HG03108 (cell line): ENCODE measurements around the gene PER2.
"Not testable (repeated sequence)": the region's sequence is repeated elsewhere in the genome, so short reads cannot be mapped to it uniquely, and the experiment has no call there.

Experiments
- ATAC-seq: cut with Tn5 transposase; IDR thresholded peaks from one replicate; pipeline ENCODE4 v1.9.1; 2021; ENCODE audit warnings: moderate library complexity; ENCODE audit not compliant: unreplicated experiment

The PER2 gene

DNA sequence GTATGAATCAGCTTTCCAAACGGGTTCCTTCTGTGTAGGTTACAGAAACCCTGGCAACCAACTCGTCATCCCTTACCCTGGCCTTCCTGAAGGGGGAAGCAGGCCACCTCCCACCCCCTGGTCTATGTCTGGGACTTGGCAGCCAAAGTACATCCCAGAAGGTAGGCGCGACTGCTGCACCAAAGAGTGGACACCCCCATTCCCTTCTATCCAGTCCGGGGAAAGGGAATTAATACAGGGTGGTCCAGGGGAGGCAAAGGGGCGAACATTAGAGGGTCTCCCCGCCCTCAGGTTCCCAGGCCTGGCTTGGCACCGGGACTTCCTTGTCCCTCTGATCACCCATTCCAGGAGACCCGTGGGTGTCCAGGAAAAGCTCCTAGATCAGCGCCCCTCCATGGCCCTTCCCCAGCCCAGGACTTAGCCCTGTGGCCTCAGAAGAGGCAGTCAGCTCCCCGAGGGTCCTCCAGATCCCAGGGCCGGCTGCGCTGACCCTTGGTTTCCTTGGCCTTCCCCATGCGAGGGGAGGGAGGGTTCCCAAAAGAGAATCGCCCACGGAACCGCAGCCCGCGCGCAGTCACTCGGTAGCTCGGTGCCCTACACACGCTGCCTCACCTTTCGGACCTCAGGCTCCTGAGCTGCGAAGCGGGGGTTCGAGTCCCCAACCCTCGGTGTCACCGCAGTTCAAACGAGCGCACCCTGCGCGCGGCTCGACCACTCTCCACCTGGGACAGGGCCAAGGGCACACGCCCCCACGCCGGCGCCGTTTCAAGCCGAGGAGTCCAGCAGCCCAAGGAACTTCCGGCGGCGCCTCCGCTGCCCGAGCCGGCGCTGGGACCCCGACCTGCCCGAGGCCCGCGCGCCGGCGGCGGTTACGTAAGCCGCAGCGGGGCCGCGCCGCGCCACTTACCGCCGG is at the start of gene PER2:
PER2 (minus strand) TSS at position 874 of the 913 bp plus-strand sequence. CDS start 10,674 bp downstream, outside the sequence.
- peak; percentile 21 for ATAC-seq

GRCh38 chr2:238337846-238338245 is 49.4 kb upstream of the PER2 start:
- ATAC-seq: no peak

GRCh38 chr2:238336793-238337444 is 48.5 kb upstream of the PER2 start:
- no peak for ATAC-seq

- no peak for ATAC-seq
Observed at GRCh38 chr2:238336151-238336550, 47.7 kb upstream of the PER2 start.

- ATAC-seq: not testable (repeated sequence)
Observed at GRCh38 chr2:238335591-238335990, 47.2 kb upstream of the PER2 start.

DNA sequence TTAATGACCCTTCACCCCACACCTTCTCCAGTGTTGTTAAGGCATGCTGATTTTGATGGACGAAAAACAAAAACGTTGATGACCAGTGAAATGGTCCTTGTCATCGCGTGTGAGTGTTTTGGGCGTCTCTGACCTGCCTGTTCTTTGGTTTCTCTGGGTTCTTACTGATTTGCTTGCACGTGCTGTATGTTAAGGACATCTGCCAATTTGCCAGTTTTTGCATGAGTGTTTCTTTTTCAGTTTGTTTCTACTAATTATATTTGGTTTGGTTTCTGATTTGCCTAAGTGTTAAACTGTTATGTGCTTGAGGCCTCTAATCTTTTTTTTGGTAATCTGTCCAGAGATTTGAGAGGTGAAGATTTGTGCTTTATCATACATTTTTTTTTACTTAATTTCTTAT is 46.5 kb upstream of the PER2 start:
- ATAC-seq: no peak

GRCh38 chr2:238331916-238332315 is 43.5 kb upstream of the PER2 start:
- ATAC-seq: no peak

DNA sequence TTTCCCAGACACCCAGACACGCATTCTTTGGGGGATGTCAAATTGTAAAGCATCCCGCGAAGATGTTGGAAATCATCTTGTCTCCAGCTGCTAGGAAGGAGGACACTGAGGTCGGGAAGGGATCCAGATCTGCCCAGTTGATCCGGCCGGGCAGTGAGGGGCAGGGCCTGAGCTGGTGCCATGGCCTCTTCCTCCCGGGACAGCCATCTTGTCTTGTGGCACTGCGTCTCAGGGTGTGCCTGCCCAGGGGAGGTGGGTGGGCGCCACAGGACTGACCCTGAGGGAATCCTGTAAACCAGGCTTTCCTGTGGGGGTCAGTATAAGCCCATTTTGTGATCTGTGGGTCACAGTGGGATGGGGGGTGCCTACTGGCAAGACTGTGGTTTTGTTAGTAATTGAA is 42.0 kb upstream of the PER2 start:
- no peak for ATAC-seq

DNA sequence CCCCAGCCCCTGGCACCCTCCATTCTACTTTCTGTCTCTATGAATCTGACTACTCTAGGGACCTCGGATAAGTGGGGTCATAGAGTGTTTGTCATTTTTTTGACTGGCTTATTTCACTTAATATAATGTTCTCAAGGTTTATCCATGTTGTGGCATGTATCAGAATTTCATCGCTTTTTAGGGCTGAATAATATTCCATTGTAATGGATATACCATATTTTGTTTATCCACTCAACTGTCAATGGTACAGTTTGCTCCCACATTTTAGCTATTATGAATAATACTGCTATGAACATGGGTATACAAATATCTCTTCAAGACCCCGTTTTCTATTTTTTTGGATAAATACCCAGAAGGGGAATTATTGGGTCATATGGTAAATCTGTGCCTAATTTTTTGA is 39.3 kb upstream of the PER2 start:
- no peak for ATAC-seq

GRCh38 chr2:238326801-238327365 is 38.5 kb upstream of the PER2 start:
- ATAC-seq: no peak

GRCh38 chr2:238325694-238326093 is 37.3 kb upstream of the PER2 start:
- ATAC-seq: no peak

GRCh38 chr2:238324248-238324647 is 35.8 kb upstream of the PER2 start:
- not testable (repeated sequence) for ATAC-seq

- no peak for ATAC-seq
Observed at GRCh38 chr2:238322001-238322411, 33.6 kb upstream of the PER2 start.

DNA sequence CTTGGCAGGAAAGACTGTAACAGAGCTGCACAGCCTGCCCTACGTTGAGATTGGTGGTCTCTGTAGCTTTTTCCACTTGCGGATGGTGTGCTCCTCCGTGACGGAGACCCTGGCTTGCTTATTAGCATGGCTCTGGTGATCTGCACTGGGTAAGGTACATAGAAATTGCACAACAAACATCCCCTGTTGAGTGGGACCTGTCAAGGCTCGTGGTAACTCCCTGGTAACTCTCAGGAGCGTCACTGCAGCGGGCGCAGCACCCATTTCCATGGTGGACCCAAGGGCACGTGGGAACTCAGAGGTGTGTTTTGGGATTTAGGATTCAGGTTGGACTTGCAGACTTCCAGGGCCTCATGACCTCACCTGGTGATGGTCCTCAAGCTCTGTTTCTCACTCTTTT is 33.1 kb upstream of the PER2 start:
- ATAC-seq: no peak

DNA sequence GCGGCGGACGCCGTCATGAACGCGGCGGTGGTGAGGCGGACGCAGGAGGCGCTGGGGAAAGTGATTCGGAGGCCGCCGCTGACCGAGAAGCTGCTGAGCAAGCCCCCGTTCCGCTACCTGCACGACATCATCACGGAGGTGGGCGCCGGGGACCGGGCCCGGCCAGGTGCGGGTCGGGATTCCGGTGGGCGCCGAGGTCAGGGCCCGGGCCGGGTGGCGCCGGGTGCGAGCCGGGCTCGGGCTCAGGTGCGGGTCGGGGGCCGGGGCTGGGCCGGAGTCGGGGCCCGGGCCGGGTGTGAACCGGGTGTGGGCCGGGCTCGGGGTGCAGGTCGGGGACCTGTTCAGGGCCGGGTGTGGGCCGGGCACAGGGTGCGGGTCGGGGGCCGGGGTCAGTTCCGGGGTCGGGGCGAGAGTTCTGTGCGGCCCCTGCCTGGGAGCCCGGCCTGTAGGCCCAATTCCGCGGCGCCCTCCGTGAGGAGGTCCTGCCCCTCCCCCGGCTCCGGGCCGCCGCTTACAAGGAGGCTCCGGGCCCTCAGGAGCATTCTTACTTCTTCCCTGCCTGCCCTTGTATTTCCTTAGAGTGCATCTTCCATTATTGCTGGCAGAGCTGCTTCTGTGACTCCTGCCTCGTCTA is 32.4 kb upstream of the PER2 start:
- peak; percentile 22 for ATAC-seq

- ATAC-seq: peak; percentile 99
Observed at GRCh38 chr2:238320246-238320647, 31.8 kb upstream of the PER2 start, which contains the start of gene TRAF3IP1. Gene TRAF3IP1, plus strand, starts transcription at chr2:238320518. Its CDS starts 145 bp downstream, at chr2:238320663.

DNA sequence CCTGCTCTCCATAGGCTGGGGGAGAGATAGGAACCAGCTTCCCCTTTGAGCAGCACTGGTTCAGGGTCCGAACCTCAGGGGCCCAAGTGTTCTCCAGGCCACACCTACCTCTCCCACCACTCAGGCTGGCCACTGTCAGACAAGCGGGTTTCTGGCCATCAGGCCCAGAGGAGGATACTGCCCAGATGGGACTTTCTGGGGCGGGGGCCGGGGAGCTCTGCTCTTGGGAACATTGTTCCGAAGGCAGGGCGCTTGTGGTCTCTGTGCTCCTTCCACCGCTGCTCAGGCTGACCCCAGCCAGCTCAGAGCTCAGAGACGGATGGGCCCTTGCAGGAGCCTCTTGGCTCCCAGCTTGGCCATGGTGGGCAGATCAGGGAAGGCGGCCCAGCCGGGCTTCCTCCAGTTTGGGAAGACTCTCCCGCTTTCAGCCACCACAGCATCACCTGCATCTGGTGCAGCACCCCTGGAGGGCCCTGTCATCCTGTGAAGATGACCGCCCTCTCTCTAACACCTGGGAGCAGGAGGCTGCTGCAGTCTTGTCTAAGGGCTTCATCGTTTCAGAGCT is 26.7 kb upstream of the PER2 start:
- no peak for ATAC-seq

DNA sequence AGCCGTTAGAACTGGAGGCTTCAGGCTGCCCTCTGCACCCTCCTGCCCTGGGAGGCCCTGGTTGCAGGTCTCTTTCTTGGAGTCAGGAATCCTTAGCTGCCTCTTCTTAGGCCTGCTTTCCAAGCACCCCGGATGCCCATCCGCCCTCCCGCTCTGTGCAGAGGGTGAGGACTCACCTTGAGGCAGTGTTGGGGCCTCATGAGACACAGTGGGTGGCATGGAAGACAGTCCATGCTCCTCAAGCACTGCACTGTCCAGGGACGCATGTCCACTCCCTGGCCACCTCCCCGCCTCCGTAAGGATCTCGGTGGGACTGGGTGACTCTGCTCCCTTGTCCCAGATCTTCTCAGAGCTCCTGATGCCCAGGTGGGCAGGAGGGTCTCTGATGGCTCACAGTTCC is 26.2 kb upstream of the PER2 start:
- ATAC-seq: no peak

GRCh38 chr2:238313991-238314350 is 25.6 kb upstream of the PER2 start:
- no peak for ATAC-seq

DNA sequence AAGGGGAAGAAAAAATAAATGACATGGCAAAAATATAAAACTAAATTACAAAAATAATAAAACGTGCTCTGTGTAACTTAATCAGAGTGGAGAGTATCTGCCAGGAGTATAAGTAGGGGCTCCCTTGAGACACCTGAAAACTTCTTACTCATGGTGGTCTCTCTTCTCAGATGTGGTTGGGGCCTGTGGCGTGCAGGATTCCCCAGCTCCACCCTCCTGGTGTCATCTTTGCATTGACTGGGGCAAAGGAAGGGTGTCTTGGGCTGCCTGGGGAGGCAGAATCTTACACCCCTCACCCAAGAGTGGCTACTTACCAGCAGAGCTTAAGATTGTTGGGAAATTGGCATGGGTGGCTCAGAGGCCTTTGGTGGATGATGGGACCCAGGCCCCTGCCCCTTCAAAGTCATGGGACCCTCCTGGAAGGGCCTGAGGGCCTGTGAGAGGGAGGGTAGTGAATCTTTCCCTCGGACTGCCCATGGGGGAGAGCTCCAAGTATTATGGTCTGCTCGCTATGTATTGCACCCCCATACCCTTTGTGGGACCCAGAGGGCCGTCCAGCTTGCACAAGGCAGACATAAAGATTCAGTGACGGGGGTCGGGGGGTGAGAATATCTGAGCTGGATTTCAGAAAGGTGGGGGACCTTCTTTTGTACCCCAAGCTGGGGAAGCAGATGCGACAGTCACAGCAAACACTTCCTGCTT is 25.0 kb upstream of the PER2 start:
- no peak for ATAC-seq
